Right lobe of liver (tissue), 4 donors: ENCODE measurements around the gene RAD1.
A peak's percentile ranks its signal among the peaks of the same experiment; 100 is the strongest.

ENCODE experiments used
- CTCF ChIP-seq, 4 donors: fragments of 200-600 bp in 3 of 4; fragments of 450-650 bp in 1 of 4; IDR thresholded peaks; one replicate each; pipeline versions ENCODE4 v1.5.1 to v1.8.0; 2016 to 2022; ENCODE audit warnings: antibody characterized with exemption in 4 of 4, mild to moderate bottlenecking in 2 of 4
- POLR2A ChIP-seq: fragments of 450-650 bp; IDR thresholded peaks from one replicate; pipeline ENCODE4 v1.6.1; 2017; ENCODE audit warnings: antibody characterized with exemption, mild to moderate bottlenecking
- donor health status: DM: no; HTN: no; CAD: no.
- donor health status: DM: no; HTN: no; CAD: no.
- donor health status: DM: no; HTN: yes; CAD: no.

GRCh38 chr5:34905564-34905963 lies 9.7 kb downstream of the RAD1 start:
- TF ChIP-seq CTCF (IDR thresholded peaks at IDR 0.05) (peak; percentile 19 to 45 (median 38)), POLR2A (no peak)
